Measurements from ENCODE around the gene TMIGD1.

Gene TMIGD1

DNA sequence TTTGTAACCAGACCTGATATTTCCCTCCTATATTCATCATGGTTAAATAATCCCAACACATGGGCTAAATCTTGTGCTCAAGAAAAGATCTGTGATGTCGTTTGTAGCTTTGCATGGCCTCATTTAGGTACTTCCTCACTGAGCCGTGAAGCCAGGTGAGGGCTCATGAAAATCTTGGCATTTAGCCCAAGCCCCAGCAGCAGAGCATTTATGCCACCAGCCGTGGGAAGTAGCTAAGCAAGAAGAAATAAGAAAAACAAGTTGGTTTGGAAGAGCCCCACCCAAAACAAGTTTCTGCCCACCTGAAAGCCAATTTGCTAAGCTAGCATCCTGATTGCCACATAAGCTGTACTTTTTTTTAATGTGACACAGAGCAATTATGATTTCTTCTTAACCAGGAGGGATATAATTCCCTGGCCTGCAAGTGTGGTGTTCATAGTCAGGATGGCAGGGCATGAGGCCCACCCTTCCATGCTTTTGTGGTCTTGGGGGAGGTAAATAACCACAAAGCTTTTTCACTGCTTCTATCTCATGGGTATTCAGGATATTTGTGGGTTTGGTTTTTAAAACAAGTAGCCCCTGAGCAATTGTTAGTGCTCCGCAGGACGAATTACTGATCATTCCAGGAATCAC is 10.5 kb downstream of the TMIGD1 start:
- peak overlapping the region; percentile 37 for H3K4me2 ChIP-seq

GRCh38 chr17:30321314-30321713 is 12.5 kb downstream of the TMIGD1 start:
- no peak overlapping the region for H2AFZ ChIP-seq (ENCODE audit: low read depth)
- peaks cover 22% of the 10 kb centered on the region for H3K4me1 ChIP-seq (ENCODE audit: low read depth, poor library complexity, severe bottlenecking)
- no peak for TF ChIP-seq CTCF (conservative IDR thresholded peaks at IDR 0.05; ENCODE audit: low read depth, low read length)

More for the DNA sequence above, 10.5 kb downstream of the TMIGD1 start:
- H3K4me3 ChIP-seq (IDR thresholded peaks at IDR 0.05; ENCODE audit: insufficient read depth, low read depth, low read length): no peak overlapping the region
- no peaks in the 10 kb centered on the region for H3K27me3 ChIP-seq (ENCODE audit: insufficient read depth, low read depth)
- no peak overlapping the region; the same call in 1 of the 2 replicates for H2AFZ ChIP-seq (ENCODE audit: low read depth)
- no peaks in the 10 kb centered on the region for H3K36me3 ChIP-seq (ENCODE audit: insufficient read depth)
- H3K9ac ChIP-seq: no peak overlapping the region
- peaks cover 22% of the 10 kb centered on the region for H3K4me1 ChIP-seq (ENCODE audit: low read depth, poor library complexity, severe bottlenecking)
- H3K79me2 ChIP-seq (ENCODE audit: insufficient read depth, low read depth): no peaks in the 10 kb centered on the region
- TF ChIP-seq CTCF (conservative IDR thresholded peaks at IDR 0.05; ENCODE audit: low read depth, low read length): no peak
- no peaks in the 10 kb centered on the region for H4K20me1 ChIP-seq (ENCODE audit: insufficient read depth)
- no peak overlapping the region for H3K27ac ChIP-seq

GRCh38 chr17:30318155-30318554 is 15.7 kb downstream of the TMIGD1 start:
- Histone ChIP-seq H4K20me1 (ENCODE audit: insufficient read depth) (no peaks in the 10 kb centered on the region), H3K79me2 (ENCODE audit: insufficient read depth, low read depth) (no peaks in the 10 kb centered on the region), H3K27me3 (ENCODE audit: insufficient read depth, low read depth) (no peaks in the 10 kb centered on the region), H3K4me1 (ENCODE audit: low read depth, poor library complexity, severe bottlenecking) (peaks cover 5% of the 10 kb centered on the region), H2AFZ (ENCODE audit: low read depth) (no peak overlapping the region), H3K4me2 (no peak overlapping the region), H3K27ac (no peak overlapping the region), H3K36me3 (ENCODE audit: insufficient read depth) (no peaks in the 10 kb centered on the region), H3K4me3 (IDR thresholded peaks at IDR 0.05; ENCODE audit: insufficient read depth, low read depth, low read length) (no peak overlapping the region), H3K9ac (no peak overlapping the region)
- no peak for TF ChIP-seq CTCF (conservative IDR thresholded peaks at IDR 0.05; ENCODE audit: low read depth, low read length)

More at GRCh38 chr17:30321314-30321713, 12.5 kb downstream of the TMIGD1 start:
- no peak overlapping the region for H3K9ac ChIP-seq
- no peak overlapping the region for H3K4me2 ChIP-seq
- no peaks in the 10 kb centered on the region for H3K79me2 ChIP-seq (ENCODE audit: insufficient read depth, low read depth)
- H3K4me3 ChIP-seq (IDR thresholded peaks at IDR 0.05; ENCODE audit: insufficient read depth, low read depth, low read length): no peak overlapping the region
- no peaks in the 10 kb centered on the region for H3K36me3 ChIP-seq (ENCODE audit: insufficient read depth)
- H3K27me3 ChIP-seq (ENCODE audit: insufficient read depth, low read depth): no peaks in the 10 kb centered on the region
- no peak overlapping the region for H3K27ac ChIP-seq
- no peaks in the 10 kb centered on the region for H4K20me1 ChIP-seq (ENCODE audit: insufficient read depth)

- Histone ChIP-seq H3K9ac (no peak overlapping the region), H3K27me3 (ENCODE audit: insufficient read depth, low read depth) (no peaks in the 10 kb centered on the region), H4K20me1 (ENCODE audit: insufficient read depth) (no peaks in the 10 kb centered on the region), H2AFZ (ENCODE audit: low read depth) (no peak overlapping the region), H3K4me1 (ENCODE audit: low read depth, poor library complexity, severe bottlenecking) (no peaks in the 10 kb centered on the region), H3K4me2 (no peak overlapping the region), H3K36me3 (ENCODE audit: insufficient read depth) (no peaks in the 10 kb centered on the region), H3K27ac (no peak overlapping the region), H3K4me3 (IDR thresholded peaks at IDR 0.05; ENCODE audit: insufficient read depth, low read depth, low read length) (no peak overlapping the region), H3K79me2 (ENCODE audit: insufficient read depth, low read depth) (no peaks in the 10 kb centered on the region)
- no peak for TF ChIP-seq CTCF (conservative IDR thresholded peaks at IDR 0.05; ENCODE audit: low read depth, low read length)
Observed at GRCh38 chr17:30316736-30317135, 17.1 kb downstream of the TMIGD1 start.

Measured in KMS-11 (cell line).